DMS79 (cell line): ENCODE data around the gene CEP55.
A peak's percentile ranks its signal among the peaks of the same experiment; 100 is the strongest.

Experiments
- DNase-seq: peaks from one replicate; lab custom pipeline; 2025; lab: John Stamatoyannopoulos, UW

CEP55 gene

GRCh38 chr10:93469454-93469853, 27.0 kb upstream of the CEP55 start:
- no peak for DNase-seq

GRCh38 chr10:93471110-93471651, 25.2 kb upstream of the CEP55 start:
- no peak for DNase-seq

- DNase-seq, result no peak
These were observed 23.3 kb upstream of the CEP55 start for GRCh38 chr10:93473161-93473560.

- no peak for DNase-seq
These were observed 22.5 kb upstream of the CEP55 start for GRCh38 chr10:93473804-93474472.

GRCh38 chr10:93475227-93475626, 21.2 kb upstream of the CEP55 start:
- DNase-seq, result peak; percentile 66

- DNase-seq, result peak; percentile 11
These were observed 20.5 kb upstream of the CEP55 start for GRCh38 chr10:93475871-93476270.

- DNase-seq, result no peak
These were observed 19.7 kb upstream of the CEP55 start for GRCh38 chr10:93476756-93477155.

- no peak for DNase-seq
These were observed 17.5 kb upstream of the CEP55 start for GRCh38 chr10:93478873-93479272.

GRCh38 chr10:93481637-93482144, 14.7 kb upstream of the CEP55 start:
- no peak for DNase-seq

GRCh38 chr10:93482145-93482834, 14.1 kb upstream of the CEP55 start, which contains the start of gene MYOF:
Gene MYOF, minus strand, starts transcription at chr10:93482334. Its CDS starts 140 bp downstream, at chr10:93482194.
- peak; percentile 14 for DNase-seq

- DNase-seq, result no peak
These were observed 10.7 kb upstream of the CEP55 start for GRCh38 chr10:93485690-93486089.

- DNase-seq, result no peak
These were observed 7.4 kb upstream of the CEP55 start for GRCh38 chr10:93488956-93489528.

GRCh38 chr10:93491602-93492121, 4.8 kb upstream of the CEP55 start:
- no peak for DNase-seq

GRCh38 chr10:93493162-93493561, 3.2 kb upstream of the CEP55 start:
- DNase-seq, result no peak

- DNase-seq, result no peak
These were observed 1.9 kb upstream of the CEP55 start for GRCh38 chr10:93494494-93494893.

GRCh38 chr10:93495654-93496321, 624 bp upstream of the CEP55 start:
- DNase-seq, result peak; percentile 10

- no peak for DNase-seq
These were observed 1.8 kb downstream of the CEP55 start for GRCh38 chr10:93498166-93498565.

GRCh38 chr10:93501650-93502049, 5.2 kb downstream of the CEP55 start:
- DNase-seq, result no peak

- DNase-seq, result no peak
These were observed 6.7 kb downstream of the CEP55 start for GRCh38 chr10:93503075-93503474.

- no peak for DNase-seq
These were observed 8.7 kb downstream of the CEP55 start for GRCh38 chr10:93505075-93505474.

GRCh38 chr10:93509816-93510215, 13.4 kb downstream of the CEP55 start:
- no peak for DNase-seq

GRCh38 chr10:93512565-93512964, 16.2 kb downstream of the CEP55 start:
- DNase-seq, result no peak
